Ureter (tissue), 1 donor: ENCODE results near the gene PARVB. TPM values are rescaled to one million over a fixed set of nuclear protein-coding genes. Genes with fewer than 3 reads are reported as not detected.

Experiments used
- DNase-seq: peaks from one replicate; pipeline ENCODE4 v3.0.0-alpha.2; 2020; ENCODE audit warnings: low spot score
- total RNA-seq: library from RNA; stranded (reverse); gene quantifications from one replicate; pipeline ENCODE4 v1.2.4, GENCODE V29; 2023
- donor health status: DM: yes; HTN: yes; CAD: no.

PARVB gene
- total RNA-seq, 1 donor from 2014 or later: 24.4 TPM

- no peak for DNase-seq
Observed at GRCh38 chr22:44218071-44218470, 194.0 kb downstream of the PARVB start.

DNA sequence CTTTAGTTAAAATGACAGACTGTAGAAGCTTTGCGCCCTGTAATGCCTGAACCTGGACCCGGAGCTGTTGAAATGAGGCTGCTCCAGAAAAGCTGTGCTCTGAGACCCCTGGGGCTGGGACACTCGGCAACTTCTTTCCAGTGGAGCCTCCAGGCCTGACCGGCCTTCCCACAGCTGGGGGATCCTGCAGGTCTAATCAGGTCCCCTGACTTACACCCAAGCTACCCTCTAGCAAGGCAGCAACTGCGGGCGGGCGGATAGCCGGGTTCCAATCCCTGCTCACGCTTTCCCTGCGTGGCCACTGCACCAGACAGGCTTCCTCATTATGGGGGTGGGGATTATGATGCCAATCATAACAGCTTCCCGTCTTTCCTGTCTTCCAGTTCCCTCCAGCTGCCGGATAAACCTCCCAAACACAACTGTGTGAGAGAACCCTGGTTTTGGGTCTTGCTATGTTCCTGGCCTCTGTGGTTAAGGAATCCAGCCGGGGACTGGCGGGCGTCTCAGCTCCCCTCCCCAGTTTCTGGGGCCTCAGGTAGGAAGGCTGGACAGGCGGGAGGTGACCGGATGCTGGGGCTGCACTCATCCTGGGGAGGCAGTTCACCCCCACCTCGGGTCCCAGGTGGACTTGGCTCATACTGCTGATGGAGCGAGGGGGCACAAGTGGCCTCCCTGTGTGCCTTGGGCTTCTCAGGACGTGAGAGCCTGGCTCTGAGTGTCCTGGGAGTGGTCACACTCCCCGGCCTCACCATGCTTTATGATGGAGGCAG lies 195.2 kb downstream of the PARVB start:
- no peak for DNase-seq

DNA sequence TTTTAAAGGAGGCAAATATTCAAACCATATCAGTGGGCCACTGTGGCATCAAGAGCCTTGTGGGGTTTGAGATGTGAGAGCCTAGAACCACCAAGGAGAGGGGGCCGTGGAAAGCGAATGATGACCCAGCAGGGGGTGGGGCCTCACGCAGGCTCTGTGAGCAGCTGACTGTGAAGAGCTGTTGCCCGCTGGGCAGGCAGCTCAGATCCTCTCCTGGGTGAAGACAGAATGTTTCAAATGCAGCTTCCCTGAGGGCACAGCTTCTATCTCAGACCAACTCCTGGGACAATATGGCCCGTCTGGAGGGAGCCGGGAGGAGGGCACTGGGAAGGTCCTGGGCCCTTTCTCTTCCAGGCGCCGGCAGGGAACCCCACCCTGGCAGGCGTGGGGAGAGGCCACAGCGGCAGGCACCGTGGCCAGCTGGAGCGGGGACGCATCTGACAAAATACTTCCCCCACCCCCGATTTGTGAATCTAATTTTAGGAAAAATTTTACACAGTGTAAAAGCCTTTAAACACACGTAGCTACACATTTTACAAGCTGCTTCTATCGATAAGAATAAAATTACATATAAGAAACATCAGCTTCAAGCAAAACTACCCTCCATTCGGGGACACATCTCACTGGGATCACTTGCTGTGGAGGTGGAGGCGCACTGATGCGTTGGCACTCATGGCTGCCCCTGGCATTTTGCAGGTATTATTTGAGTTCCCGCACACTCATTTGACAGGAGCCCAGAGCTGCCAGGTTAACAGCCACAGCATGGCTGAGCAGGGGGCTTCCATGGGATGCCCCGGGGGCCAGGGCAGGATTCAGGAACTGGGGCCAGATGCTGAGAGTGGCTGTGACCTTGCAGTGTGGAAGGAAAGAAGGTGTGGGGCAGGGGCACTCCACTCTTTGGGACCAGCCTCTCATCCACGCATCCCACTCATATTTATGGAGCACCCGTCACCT lies 196.9 kb downstream of the PARVB start:
- no peak for DNase-seq

GRCh38 chr22:44221710-44222475 lies 197.8 kb downstream of the PARVB start:
- DNase-seq: no peak

Other genes with a start within 250 kb of the PARVB start
- gene EFCAB6, start 212.0 kb upstream of the PARVB start, total RNA-seq: 8.8 TPM
- gene SULT4A1, start 161.8 kb upstream of the PARVB start, total RNA-seq: 1.8 TPM
- not detected for gene PNPLA5, start 132.3 kb upstream of the PARVB start, total RNA-seq
- 0.75 TPM for gene PNPLA3, start 100.5 kb upstream of the PARVB start, total RNA-seq
- 38.7 TPM for gene SAMM50, start 68.9 kb upstream of the PARVB start, total RNA-seq
- 13.5 TPM for gene PARVG, start 156.6 kb downstream of the PARVB start, total RNA-seq